ENCODE data around the gene TRAF3IP1. TPM values are rescaled to one million over a fixed set of nuclear protein-coding genes. Genes with fewer than 3 reads are reported as not detected.

TRAF3IP1 gene
- total and polyA plus RNA-seq, 2 of the 13 experiments (the other 11 are each of a cell fraction or from before 2014, with no cell fraction given): 4.1 to 12.9 TPM

GRCh38 chr2:238449909-238450417 is 129.6 kb downstream of the TRAF3IP1 start (continued):
- TF ChIP-seq CREBL2 (CRISPR knock-in tag; IDR thresholded peaks at IDR 0.05; ENCODE audit: borderline replicate concordance): no peak
- no peak for TF ChIP-seq CBX2 (IDR thresholded peaks at IDR 0.05; ENCODE audit: low read depth, low read length)
- no peak for TF ChIP-seq CBX2 (CRISPR knock-in tag; IDR thresholded peaks at IDR 0.05; ENCODE audit: low read depth)
- TF ChIP-seq ZBTB38 (CRISPR knock-in tag; IDR thresholded peaks at IDR 0.05): peak; percentile 96
- peak; percentile 77 for TF ChIP-seq ZNF781 (CRISPR knock-in tag; IDR thresholded peaks at IDR 0.05; ENCODE audit: borderline replicate concordance, not compliant biosample characterization)
- no peak for TF ChIP-seq ZNF562 (CRISPR knock-in tag; IDR thresholded peaks at IDR 0.05; ENCODE audit: borderline replicate concordance)
- TF ChIP-seq ZNF235 (CRISPR knock-in tag; IDR thresholded peaks at IDR 0.05; ENCODE audit: borderline replicate concordance): no peak
- TF ChIP-seq AGO2 (optimal IDR thresholded peaks at IDR 0.05; ENCODE audit: low read depth, low read length): no peak
- peak; percentile 92 for TF ChIP-seq NCOA2 (CRISPR knock-in tag; IDR thresholded peaks at IDR 0.05)
- TF ChIP-seq, protein P1, sequence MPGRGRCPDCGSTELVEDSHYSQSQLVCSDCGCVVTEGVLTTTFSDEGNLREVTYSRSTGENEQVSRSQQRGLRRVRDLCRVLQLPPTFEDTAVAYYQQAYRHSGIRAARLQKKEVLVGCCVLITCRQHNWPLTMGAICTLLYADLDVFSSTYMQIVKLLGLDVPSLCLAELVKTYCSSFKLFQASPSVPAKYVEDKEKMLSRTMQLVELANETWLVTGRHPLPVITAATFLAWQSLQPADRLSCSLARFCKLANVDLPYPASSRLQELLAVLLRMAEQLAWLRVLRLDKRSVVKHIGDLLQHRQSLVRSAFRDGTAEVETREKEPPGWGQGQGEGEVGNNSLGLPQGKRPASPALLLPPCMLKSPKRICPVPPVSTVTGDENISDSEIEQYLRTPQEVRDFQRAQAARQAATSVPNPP (CRISPR knock-in tag; IDR thresholded peaks at IDR 0.05): peak; percentile 43; the same call in 1 of the 2 replicates
- peak; percentile 92 for TF ChIP-seq ZBTB33 (CRISPR knock-in tag; IDR thresholded peaks at IDR 0.05)
- peak; percentile 100 for TF ChIP-seq RXRB (CRISPR knock-in tag; IDR thresholded peaks at IDR 0.05; ENCODE audit: borderline replicate concordance)
- TF ChIP-seq ZNF205 (CRISPR knock-in tag; IDR thresholded peaks at IDR 0.05): peak; percentile 100
- TF ChIP-seq ZNF20 (CRISPR knock-in tag; IDR thresholded peaks at IDR 0.05): no peak
- peak; percentile 47; the same call in 1 of the 2 replicates for TF ChIP-seq ZNF329 (CRISPR knock-in tag; IDR thresholded peaks at IDR 0.05; ENCODE audit: low read depth)
- TF ChIP-seq, protein P2, sequence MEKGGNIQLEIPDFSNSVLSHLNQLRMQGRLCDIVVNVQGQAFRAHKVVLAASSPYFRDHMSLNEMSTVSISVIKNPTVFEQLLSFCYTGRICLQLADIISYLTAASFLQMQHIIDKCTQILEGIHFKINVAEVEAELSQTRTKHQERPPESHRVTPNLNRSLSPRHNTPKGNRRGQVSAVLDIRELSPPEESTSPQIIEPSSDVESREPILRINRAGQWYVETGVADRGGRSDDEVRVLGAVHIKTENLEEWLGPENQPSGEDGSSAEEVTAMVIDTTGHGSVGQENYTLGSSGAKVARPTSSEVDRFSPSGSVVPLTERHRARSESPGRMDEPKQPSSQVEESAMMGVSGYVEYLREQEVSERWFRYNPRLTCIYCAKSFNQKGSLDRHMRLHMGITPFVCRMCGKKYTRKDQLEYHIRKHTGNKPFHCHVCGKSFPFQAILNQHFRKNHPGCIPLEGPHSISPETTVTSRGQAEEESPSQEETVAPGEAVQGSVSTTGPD (CRISPR knock-in tag; IDR thresholded peaks at IDR 0.05): peak; percentile 80; the same call in 1 of the 2 replicates
- TF ChIP-seq SP2 (CRISPR knock-in tag; IDR thresholded peaks at IDR 0.05): no peak
- peak; percentile 50; the same call in 1 of the 2 replicates for TF ChIP-seq BCL3 (CRISPR knock-in tag; IDR thresholded peaks at IDR 0.05)
- TF ChIP-seq, protein P3, sequence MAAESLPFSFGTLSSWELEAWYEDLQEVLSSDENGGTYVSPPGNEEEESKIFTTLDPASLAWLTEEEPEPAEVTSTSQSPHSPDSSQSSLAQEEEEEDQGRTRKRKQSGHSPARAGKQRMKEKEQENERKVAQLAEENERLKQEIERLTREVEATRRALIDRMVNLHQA (CRISPR knock-in tag; IDR thresholded peaks at IDR 0.05): no peak
- peak; percentile 87; the same call in 1 of the 2 replicates for TF ChIP-seq ZNF335 (CRISPR knock-in tag; IDR thresholded peaks at IDR 0.05)
- peak; percentile 88 for TF ChIP-seq ZNF746 (CRISPR knock-in tag; IDR thresholded peaks at IDR 0.05)
- TF ChIP-seq MAF1 (CRISPR knock-in tag; IDR thresholded peaks at IDR 0.05; ENCODE audit: borderline replicate concordance): 0 out of 2 replicates have a peak, but pooled peaks have one; percentile 34
- peak; percentile 96 for TF ChIP-seq ZC3H13 (CRISPR knock-in tag; IDR thresholded peaks at IDR 0.05)
